Measurements from ENCODE around the gene USP22.
"Not testable (repeated sequence)": the region's sequence is repeated elsewhere in the genome, so short reads cannot be mapped to it uniquely, and the experiment has no call there.

Gene USP22

GRCh38 chr17:20983359-20983637 is 59.5 kb downstream of the USP22 start:
- DNase-seq, result no peak

- no peak for DNase-seq
Observed at GRCh38 chr17:20982589-20983358, 60.0 kb downstream of the USP22 start.

GRCh38 chr17:20981046-20981920 is 61.5 kb downstream of the USP22 start:
- DNase-seq, result no peak

- no peak for DNase-seq
Observed at GRCh38 chr17:20979792-20980083, 63.1 kb downstream of the USP22 start.

GRCh38 chr17:20979007-20979791 is 63.6 kb downstream of the USP22 start:
- DNase-seq, result not testable (repeated sequence)

- not testable (repeated sequence) for DNase-seq
Observed at GRCh38 chr17:20977609-20978253, 65.1 kb downstream of the USP22 start.

- no peak for DNase-seq
Observed at GRCh38 chr17:20975566-20975965, 67.2 kb downstream of the USP22 start.

GRCh38 chr17:20970329-20970728 is 72.5 kb downstream of the USP22 start:
- DNase-seq, result no peak

GRCh38 chr17:20968913-20969616 is 73.7 kb downstream of the USP22 start:
- DNase-seq, result no peak

GRCh38 chr17:20967776-20968175 is 75.0 kb downstream of the USP22 start:
- DNase-seq, result no peak

- no peak for DNase-seq
Observed at GRCh38 chr17:20966870-20967269, 75.9 kb downstream of the USP22 start.

GRCh38 chr17:20965492-20965891 is 77.3 kb downstream of the USP22 start:
- no peak for DNase-seq

- DNase-seq, result no peak
Observed at GRCh38 chr17:20961586-20961985, 81.2 kb downstream of the USP22 start.

- no peak for DNase-seq
Observed at GRCh38 chr17:20960871-20961270, 81.9 kb downstream of the USP22 start.

GRCh38 chr17:20955427-20956323 is 87.1 kb downstream of the USP22 start:
- DNase-seq, result no peak

GRCh38 chr17:20954794-20955193 is 88.0 kb downstream of the USP22 start:
- DNase-seq, result no peak

- DNase-seq, result no peak
Observed at GRCh38 chr17:20952183-20952582, 90.6 kb downstream of the USP22 start.
